Measurements from ENCODE around the gene FRK.

DNA sequence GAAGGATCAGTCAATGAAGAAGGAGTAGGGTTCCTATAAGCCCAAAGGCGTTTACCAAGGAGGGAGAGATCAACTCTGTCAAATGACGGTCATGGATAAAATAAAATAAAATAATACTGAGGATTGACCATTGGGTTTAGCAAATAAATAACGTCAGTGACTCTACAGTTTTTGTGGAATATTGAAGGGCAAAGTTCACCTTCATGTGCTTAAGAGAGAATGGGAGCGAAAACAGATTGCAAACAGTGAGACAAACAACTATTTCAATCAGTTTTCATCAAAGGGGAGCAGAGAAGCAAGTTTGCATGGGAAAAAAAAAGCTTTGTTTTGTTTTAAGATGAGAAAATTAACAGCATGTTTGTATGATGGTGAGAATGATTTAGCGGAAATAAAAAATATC lies 22.4 kb upstream of the FRK start:
- TF ChIP-seq POLR2A (IDR thresholded peaks at IDR 0.05; ENCODE audit: low read depth, low read length) (no peak), TAF1 (IDR thresholded peaks at IDR 0.05; ENCODE audit: borderline replicate concordance, low read depth, low read length) (no peak)

Data from GM12892 (cell line).